GM12875 (cell line): ENCODE measurements around the gene OSBPL1A.

ENCODE experiments used
- H3K4me3 ChIP-seq: one replicate; pipeline ENCODE4 v1.5.1; 2011; ENCODE audit warnings: low read depth, low read length, control low read depth
- TF ChIP-seq, protein P1 (sequence below): IDR thresholded peaks from 2 replicates; pipeline ENCODE4 v1.5.1; 2011; ENCODE audit warnings: low read depth, mild to moderate bottlenecking, control low read depth, inconsistent platforms, low read length, moderate library complexity, borderline replicate concordance; ENCODE audit not compliant: insufficient read depth

The OSBPL1A gene

DNA sequence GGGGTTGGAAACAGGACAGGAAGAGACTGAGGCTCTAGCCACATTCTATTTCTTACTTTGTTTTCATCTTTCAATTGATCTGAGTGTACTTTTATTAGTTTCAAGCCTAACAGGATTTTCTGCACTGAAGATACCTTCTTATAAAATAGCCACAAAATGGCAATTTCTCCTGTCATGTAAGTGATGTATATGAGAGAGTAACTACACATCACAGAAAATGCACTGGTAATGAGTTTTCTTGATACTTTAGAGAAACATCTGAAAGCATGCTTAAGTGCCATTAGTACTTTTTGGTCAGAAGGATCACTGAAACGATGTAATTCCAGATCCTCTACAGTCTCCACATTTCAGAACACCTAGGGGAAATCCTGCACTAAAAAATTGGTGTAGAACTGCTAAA lies 153.9 kb downstream of the OSBPL1A start:
- TF ChIP-seq, protein P1, sequence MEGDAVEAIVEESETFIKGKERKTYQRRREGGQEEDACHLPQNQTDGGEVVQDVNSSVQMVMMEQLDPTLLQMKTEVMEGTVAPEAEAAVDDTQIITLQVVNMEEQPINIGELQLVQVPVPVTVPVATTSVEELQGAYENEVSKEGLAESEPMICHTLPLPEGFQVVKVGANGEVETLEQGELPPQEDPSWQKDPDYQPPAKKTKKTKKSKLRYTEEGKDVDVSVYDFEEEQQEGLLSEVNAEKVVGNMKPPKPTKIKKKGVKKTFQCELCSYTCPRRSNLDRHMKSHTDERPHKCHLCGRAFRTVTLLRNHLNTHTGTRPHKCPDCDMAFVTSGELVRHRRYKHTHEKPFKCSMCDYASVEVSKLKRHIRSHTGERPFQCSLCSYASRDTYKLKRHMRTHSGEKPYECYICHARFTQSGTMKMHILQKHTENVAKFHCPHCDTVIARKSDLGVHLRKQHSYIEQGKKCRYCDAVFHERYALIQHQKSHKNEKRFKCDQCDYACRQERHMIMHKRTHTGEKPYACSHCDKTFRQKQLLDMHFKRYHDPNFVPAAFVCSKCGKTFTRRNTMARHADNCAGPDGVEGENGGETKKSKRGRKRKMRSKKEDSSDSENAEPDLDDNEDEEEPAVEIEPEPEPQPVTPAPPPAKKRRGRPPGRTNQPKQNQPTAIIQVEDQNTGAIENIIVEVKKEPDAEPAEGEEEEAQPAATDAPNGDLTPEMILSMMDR = no peak
- H3K4me3 ChIP-seq = no peak overlapping the region

DNA sequence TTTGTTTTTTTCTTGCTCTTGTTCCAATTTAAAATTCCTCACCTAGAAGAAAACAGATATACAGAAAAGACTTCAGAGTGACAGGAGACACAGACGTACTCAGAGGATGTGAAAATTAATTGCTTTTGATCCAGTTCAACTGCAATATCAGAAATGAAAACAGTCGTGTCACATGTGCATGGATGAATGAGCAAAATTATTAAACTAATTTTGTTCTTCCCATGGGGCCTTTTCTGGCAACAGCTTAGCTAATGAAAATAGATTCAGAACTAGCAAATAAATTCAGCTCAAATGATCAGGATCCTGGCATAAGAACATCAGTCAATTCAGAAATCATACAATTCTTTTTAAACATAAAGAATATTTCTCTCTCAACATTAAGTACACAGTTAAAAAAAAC lies 158.3 kb downstream of the OSBPL1A start:
- TF ChIP-seq, protein P1 = no peak
- H3K4me3 ChIP-seq = no peak overlapping the region

DNA sequence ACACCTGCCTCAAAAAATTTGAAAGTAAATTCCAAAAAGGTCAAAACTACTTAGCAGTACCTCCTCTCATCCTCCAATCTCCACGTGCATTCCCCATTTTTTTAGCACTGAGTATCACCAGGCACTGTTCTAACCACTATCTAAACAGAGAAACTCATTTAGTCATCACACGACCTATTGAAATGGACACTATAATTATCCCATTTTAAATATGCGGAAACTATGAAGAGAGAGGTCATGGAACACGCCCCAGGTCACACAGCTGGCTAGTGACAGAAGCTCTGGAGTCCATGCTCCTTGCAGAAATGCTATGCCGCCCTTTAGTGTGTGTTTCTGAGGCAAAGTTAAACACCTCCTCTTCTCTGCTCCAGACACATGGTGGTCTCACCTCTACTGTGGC lies 159.2 kb downstream of the OSBPL1A start:
- H3K4me3 ChIP-seq = no peak overlapping the region
- TF ChIP-seq, protein P1 = no peak

DNA sequence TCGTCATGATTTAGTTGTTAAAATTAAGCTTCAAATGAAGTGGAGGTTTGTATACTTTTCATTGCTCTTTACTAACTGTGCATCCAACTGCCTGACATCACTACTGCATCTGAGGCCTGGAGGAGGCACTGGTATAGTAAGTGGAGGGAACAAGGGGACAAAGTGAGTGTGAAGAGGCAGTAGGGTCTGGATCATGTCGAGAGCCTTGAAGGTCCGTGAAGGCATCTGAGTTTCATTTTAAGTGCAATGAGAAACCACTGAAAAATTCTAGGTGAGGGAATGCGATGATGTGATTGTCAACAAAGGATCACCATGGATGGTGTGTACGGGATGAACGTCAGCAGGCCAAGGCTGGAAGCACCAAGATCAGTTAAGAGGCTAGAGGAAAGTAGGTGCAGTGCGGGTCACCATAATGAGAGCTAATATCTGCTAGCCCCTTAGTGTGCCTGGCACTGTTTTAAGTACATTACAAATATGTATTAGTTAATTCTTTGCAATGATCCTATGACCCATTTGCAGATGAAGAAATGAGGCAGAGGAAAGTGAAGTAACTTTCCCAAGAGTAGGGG lies 162.7 kb downstream of the OSBPL1A start:
- TF ChIP-seq, protein P1 = no peak
- no peak overlapping the region for H3K4me3 ChIP-seq

DNA sequence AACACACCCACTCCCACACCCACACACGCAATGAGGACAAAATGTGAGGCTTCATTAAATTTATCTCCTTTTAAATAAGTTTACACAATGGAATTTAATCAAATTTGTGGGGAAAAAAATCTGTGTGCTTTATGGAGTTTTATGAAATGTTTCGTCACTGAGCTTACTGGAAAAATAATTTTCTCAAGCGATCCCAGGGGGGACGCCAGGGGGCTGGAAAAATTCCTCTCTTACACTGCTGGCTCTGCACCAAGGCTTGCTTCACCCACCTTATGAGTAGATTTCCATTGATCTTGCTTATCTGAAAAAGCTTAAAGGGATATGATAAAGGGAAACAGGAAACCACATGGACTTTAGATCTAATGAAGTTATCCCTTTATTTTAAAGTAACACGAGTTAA lies 163.3 kb downstream of the OSBPL1A start:
- TF ChIP-seq, protein P1 = no peak
- H3K4me3 ChIP-seq = no peak overlapping the region

DNA sequence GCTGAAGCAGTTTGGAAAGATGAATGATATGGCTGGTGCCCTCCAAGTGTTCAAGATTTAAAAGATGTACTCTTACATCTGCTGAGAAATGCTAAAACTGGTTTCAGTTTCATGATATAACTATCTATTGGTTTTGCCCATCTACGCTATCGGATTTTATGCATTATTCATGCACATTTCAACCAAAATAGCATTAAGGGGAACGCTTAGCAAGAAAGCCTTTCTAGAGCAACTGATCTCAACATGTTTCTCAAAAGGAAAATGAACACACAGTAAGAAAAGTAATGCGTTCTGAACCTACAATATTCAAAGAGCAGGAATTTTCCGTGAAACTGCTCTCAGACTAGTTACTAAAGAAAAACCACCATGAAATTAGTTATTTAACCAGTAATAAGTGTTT lies 164.8 kb downstream of the OSBPL1A start:
- TF ChIP-seq, protein P1 = no peak

DNA sequence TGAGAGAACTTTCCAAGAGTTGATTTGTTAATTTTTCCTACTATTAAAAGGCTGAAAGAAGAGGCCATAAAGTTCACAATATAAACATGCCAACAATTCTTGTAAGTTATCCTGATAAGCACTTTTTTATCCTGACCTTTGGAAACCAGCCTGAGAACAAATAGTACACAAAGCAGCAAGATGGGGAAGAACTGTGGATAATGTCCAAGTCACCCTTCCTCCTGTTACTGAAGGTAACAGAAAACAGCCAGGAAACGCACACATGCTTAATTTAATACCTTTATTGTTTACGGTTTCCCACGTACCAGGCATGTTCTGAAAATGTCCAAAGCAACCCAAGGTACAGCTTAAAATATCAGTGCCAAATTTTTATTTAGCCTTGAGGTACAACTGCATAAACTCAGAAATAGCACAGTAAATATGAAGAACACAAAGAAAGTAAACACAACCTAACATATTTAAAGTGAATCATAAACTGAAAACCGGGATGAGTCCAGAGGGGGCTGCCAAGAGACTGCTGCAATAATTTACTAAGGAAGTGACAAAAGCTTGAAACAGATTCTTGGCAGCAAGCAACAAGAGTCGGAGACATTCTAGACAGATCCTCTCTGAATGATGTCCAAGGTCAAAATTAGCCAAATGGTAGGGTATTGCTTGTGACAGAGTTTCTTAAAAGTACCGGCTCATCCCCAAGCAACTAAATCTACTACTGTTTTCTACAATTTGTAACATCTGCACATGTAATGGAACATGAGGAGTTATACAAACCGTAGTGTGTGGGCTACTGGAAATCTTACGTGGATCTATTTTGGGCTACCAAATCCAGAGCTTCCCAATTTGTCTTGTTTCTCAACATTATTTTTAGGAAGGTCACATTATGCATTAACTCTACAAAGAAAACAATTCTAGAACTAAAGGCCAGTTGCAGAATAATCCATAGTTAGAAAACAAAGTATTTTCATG lies 165.6 kb downstream of the OSBPL1A start:
- TF ChIP-seq, protein P1 = no peak

More for the DNA sequence above, 164.8 kb downstream of the OSBPL1A start:
- no peak overlapping the region for H3K4me3 ChIP-seq

More for the DNA sequence above, 165.6 kb downstream of the OSBPL1A start:
- no peak overlapping the region for H3K4me3 ChIP-seq
